Hepatocyte (in vitro differentiated cells): ENCODE data around the gene DIPK1B.

Experiments
- EZH2 ChIP-seq: fragments of 200-600 bp; sonication (generic); IDR thresholded peaks from 2 replicates; pipeline ENCODE4 v1.6.1; 2016; ENCODE audit warnings: antibody characterized with exemption, mild to moderate bottlenecking, borderline replicate concordance
- TF ChIP-seq, protein P1 (sequence below): fragments of 200-600 bp; sonication (generic); IDR thresholded peaks from 2 replicates; pipeline ENCODE4 v1.5.1; 2016; ENCODE audit warnings: antibody characterized with exemption, mild to moderate bottlenecking; ENCODE audit not compliant: poor library complexity

DNA sequence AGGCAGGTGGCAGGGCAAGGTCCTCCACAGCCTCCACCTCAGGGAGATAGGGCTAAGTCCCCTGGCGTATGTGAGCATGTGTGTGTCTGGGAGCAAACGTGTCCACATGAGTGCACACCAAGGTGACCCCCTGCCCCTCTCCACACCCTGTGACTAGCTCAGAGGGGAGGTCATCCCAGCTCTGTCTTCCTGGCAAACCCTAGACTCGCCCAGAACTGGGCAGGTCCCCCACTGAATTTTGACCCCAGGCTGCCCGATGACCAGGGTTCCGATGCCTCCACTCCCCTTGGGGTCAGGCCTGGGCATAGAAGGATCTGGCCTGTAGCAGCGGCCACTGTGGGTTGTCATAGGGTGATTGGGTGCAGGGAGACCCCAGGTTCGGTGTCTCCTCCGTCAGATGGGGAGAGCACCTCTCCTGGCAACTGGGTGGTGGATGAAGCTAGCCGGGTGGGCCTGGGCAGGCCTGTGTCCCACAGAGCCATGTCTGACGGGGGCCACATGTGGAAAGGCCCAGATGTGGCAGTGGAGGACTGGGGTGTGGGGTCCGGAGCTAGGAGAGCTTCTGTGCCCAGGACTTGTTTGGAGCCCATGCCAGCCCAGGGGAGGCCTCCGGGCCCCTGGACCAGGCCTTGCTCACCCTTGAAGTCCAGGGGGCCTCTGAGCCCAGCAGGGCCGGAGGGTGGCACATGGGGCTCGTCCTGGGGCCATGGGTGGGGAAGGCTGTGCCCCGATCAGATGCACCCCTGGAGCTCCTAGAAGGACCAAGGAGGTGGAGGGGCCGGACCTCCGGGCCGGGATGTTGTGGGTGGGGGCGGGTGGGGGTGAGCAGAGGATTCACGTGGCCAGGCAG lies 6.2 kb downstream of the DIPK1B start:
- TF ChIP-seq, protein P1, sequence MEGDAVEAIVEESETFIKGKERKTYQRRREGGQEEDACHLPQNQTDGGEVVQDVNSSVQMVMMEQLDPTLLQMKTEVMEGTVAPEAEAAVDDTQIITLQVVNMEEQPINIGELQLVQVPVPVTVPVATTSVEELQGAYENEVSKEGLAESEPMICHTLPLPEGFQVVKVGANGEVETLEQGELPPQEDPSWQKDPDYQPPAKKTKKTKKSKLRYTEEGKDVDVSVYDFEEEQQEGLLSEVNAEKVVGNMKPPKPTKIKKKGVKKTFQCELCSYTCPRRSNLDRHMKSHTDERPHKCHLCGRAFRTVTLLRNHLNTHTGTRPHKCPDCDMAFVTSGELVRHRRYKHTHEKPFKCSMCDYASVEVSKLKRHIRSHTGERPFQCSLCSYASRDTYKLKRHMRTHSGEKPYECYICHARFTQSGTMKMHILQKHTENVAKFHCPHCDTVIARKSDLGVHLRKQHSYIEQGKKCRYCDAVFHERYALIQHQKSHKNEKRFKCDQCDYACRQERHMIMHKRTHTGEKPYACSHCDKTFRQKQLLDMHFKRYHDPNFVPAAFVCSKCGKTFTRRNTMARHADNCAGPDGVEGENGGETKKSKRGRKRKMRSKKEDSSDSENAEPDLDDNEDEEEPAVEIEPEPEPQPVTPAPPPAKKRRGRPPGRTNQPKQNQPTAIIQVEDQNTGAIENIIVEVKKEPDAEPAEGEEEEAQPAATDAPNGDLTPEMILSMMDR, result no peak
- no peak for TF ChIP-seq EZH2
